ENCODE data around the gene LYRM4.
"Not testable (repeated sequence)": the region's sequence is repeated elsewhere in the genome, so short reads cannot be mapped to it uniquely, and the experiment has no call there.

The LYRM4 gene

DNA sequence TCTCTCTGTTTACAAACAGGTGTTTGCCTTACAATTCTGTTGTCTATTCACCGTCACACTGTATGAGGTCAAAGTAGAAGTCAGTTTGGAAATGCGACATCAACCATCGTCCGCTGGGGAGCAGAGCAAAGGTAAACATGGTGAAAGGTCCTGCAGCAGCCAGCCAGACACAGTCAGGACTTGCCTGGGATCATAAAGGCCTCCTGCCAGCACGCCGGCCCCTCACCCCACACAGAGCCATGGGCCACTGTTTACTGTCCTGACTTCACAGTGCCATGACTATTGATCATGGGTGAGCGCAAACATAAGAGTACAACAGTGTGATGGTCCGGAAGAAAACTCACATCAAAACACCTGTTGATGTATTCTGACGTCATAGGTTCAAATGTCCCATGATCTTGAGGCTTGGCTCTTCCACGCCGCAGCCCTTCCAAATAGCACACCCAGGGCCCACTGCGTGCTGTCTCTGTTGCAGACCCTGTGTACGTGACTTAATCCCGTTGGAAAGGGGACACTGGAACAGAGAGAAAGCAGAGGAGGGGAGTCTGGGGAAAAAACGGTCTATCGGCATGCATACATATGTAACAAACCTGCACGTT is 192.5 kb downstream of the LYRM4 start:
- no peak for DNase-seq

DNA sequence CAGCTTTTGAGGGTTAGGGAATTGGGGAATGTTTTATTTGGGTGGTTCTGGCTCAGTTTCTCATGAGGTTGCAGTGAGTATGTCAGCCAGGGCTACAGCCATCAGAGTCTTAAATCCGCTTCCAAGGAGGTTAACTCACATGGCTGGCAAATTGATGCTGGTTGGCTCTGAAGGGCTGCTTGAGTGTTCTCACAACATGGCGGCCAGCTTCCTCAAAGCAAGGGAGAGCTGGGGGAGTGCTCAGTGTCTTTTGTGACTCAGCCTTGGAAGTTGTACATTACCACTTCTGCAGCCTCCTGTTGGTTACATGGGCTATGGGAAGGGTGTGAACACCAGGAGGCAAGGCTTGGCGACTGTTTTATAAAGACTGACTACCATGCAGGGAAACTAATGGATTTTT is 193.4 kb downstream of the LYRM4 start:
- no peak for DNase-seq

DNA sequence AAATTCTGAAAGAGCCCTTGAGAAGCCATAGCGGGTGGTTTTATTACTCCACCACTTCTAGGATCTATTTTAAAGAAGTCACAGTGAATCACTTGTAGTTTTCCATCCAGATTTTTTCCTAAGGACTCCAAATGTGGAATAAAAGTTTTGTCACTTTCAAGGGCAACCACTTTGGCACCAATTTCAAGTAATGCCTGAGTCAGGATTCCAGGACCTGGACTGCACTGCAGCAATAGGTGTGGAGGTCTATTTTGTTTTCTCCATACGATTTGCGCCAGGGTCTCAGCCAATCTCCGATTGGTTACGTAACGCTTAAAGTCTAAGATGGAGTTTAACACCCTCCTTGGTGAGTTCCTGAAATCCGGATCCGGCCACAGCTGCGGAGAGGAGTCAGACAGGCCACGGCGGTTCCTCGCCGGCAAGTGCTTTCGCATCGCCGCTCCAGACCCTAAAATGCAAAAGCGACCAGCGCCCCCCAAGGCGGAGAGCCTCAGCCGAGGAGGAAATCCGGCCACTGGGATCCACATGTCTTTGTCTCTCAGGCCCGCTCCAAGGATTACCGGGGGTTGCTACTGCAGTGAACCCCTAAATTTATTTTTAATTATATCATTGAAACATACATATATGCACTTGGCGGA is 194.2 kb downstream of the LYRM4 start:
- DNase-seq: no peak

DNA sequence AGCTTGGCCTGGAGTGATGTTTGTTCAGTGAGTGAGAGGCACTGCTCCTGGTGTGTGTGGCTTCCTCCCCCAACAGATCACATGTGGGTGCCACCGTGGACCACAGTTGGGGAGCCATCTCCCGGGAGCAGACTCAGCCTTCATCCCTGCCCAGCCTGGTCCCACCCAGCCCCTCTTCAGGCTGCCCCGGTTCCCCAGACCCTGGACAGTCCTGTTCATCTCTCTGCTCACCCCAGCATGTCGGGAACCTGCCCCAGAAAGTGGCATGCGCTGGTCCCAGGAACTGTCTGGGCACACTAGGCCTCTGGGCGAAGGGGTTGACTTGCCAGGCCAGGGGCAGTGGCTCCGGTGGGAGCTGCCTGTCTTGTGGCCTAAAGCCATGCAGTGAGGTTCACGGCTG is 197.1 kb downstream of the LYRM4 start:
- no peak for DNase-seq

DNA sequence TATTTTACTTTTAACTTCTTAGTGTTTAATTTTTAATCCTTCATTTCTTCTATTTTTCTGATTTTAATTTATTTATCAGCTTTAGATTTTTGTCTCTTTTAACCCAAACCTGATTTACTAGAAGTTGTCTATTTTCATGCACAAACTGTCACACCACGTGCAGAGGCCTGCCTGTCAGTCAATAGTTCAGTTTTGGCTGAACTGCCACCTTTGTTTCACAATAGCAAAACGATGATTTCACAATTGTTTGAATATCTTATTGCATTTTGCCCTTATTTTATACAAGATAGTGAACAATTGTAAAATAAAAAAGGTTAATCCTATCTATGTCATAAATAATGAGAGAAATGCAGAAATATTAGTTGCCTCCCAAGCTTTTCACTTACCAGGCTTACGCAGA is 199.6 kb downstream of the LYRM4 start:
- DNase-seq: no peak

DNA sequence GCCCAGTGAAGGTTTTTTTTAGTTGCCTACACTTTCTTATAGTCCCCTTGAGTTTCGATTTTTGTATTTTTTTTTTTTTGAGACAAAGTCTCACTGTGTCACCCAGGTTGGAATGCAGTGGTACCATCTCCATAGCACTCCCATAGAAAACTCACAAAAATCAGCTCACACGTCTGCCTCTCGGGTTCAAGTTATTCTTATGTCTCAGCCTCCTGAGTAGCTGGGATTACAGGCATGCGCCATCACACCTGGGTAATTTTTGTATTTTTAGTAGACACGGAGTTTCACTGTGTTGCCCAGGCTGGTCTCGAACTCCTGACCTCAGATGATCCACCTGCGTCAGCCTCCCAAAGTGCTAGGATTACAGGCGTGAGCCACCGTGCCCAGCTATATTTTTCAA is 200.3 kb downstream of the LYRM4 start:
- DNase-seq: not testable (repeated sequence)

DNA sequence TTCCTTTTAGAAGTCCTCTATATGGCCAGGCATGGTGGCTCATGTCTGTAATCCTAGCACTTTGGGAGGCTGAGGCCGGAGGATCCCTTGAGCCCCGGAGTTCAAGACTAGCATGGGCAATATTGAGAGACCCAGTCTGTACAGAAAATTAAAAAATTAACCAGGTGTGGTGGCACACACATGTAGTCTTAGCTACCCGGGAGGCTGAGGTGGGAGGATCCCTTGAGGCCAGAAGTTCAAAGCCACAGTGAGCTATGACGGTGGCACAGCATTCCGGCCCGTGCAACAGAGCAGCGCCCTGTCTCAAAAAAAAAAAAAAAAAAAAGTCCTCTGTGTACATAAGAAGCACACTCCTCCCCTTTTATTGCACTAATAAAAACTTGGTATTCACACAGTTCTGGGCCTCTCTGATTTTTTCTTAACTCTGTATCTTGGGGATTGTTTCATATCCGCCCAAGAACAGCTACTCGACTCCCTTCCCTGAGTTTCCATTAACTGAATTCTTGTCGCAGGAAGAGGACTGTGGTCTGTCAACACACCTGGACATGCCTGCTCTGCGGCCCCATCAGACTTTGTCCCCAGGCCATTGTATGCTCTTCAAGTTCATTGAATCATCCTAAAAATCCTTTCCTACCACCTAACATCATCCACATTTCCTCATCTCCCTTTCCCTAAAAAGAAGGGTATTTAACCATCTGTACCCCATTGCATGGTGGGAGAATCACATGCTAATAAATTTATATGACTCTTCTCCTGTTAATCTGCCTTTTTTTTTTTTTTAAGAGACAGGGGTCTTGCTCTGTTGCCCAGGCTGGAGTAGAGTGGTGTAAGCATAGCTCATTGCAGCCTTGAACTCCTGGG is 201.5 kb downstream of the LYRM4 start:
- no peak for DNase-seq

Measured in activated T-cell treated with anti-CD3 and anti-CD28 coated beads for 4 hours (primary cell).